ENCODE data around the gene GPR15LG.

GRCh38 chr10:84177541-84178141, 4.0 kb downstream of the GPR15LG start:
- no peak for TF ChIP-seq MAX (IDR thresholded peaks at IDR 0.05; ENCODE audit: low read depth, low read length)
- TF ChIP-seq CTCF (IDR thresholded peaks at IDR 0.05; ENCODE audit: low read depth, low read length), result no peak
- TF ChIP-seq POLR2A (IDR thresholded peaks at IDR 0.05; ENCODE audit: extremely low read depth, insufficient read length), result no peak
